Activated CD4-positive, alpha-beta T cell treated with anti-CD3 and anti-CD28 coated beads, Interleukin-2, amount 50 U/mL, for 4 hours (primary cell): ENCODE data around the gene SLC25A4.
"Not testable (repeated sequence)": the region's sequence is repeated elsewhere in the genome, so short reads cannot be mapped to it uniquely, and the experiment has no call there.

Experiments used
- DNase-seq, 2 experiments: peaks; one replicate each; pipeline ENCODE4 v3.0.0-alpha.2; 2020

SLC25A4 gene

DNA sequence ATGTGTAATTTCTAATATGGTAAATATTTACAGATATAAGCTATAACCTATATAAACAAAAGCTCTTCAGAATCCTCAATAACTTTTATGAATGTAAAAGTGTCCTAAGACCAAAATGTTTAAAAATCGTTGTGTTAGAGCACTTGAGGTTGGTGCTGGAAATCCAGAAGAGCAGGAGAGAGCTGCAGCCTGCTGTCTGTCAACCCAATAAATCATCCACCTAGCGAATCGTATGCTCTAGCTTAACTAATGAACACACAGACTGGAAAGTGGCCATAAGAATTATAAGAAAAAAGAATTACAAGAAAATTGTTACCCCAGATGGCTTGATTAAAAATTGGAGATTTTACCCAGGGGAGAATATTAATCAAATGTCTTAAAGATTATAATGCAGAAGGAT, 43.7 kb downstream of the SLC25A4 start:
- DNase-seq = no peak

DNA sequence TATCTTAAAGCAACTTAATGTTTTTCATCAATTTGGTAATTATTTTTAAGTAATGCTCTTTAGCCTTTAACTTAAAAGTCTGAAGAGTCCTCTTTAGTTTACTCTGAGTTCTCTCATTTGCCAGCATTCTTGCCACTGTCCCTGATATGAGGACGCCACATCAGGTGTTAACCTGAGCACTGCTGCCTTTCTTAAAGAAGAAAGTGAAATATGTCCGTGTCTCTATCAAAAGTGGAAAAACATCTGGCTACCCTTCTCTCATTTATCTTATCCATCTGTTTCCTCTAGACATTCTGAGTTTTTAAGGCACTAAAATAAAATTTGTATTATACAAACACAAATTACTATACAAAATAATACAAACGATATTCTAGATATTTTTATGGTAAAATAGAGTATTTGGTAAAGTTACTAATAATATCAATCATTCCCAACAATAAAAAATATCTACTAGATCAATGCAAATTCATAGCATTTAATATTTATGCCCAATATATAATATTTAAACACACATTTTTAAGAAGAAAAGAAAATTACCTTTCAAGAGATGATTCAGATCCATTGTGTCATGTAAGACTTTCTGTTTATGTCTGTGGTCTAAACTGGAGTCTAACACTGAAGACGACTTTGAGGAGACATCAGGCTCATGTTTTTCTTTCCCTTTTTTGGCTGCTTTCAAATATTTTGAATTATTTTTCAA, 46.7 kb downstream of the SLC25A4 start:
- no peak for DNase-seq

DNA sequence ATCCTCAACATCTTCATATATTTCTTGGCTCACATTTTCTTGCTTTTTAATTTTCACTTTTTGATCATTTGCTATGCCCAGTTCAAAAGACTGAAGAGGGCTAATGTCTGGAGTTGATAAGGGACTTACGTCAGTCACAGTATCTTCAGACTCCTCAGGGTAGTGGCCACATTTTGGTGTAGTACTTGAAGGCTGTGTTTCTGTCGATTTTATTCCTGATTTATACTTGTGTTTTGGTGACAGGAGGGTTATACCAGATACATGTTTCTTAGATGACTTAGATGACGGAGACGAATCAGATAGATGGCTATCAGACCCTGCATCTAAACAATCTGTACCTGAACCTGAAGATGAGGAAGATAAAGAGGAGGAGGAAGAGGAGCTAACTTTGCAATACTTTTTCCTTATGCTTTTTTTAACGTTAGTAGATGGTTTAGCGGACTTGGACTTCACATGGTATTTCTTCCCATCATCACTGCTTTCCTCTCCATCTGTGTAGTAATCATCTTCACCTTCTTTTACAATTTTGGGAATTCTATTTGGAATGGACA, 47.3 kb downstream of the SLC25A4 start:
- DNase-seq = no peak

DNA sequence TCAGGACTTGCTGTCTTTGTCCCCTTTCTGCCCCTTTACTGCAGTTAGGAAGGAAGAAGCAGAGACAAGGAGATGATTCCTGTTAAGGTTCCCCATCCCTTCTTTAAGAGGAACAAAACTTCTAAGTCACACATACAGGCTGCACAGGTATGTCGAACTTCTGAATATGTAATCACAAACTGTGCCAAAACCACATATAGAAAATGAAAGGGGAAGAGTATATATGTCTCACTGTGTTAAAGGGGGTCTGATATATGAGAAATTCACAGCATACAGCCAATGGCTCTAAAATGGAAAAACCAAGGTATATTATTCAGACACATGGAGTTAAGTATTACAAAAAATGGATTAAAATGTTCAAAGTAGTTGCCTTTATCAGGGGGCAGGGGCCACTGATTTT, 49.0 kb downstream of the SLC25A4 start:
- DNase-seq = no peak

DNA sequence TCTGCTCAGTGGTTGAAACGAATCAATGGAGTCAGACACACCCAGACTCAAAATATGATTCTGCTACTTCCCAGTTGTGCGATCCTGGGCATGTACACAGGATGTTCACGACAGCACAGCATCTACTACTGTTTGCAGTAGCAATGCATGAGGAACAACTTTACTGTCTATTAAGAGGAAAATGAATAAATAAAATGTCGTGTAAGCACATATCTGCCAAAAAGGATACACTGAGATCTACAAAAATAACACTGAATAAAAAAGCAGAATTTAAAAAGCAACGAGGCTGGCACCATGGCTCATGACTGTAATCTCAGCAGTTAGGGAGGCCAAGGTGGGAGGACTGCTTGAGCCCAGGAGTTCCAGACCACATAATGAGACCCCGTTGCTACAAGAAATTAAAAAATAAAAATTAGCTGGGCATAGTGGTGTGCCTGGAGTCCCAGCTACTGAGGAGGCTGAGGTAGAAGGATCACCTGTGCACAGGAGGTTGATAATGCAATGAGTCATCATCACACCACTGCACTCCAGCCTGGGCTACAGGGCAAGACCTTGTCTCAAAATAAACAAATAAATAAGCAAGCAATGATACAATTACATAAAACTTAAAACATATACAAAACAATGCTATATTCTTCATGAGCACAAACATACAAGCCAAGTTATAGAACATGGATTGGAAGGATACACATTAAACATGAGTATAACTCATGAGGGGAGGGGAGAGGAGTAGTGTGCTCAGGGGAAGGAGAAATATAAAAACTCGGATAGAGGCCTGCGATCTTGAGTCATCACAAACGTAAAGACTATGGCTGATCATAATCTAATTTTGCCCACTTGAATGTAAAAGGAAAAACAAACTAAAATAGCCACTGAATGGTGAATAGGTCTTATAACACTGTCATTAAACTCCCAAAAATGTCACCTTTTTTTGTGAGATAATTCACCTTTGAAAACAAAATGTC, 52.1 kb downstream of the SLC25A4 start:
- no peak for DNase-seq

DNA sequence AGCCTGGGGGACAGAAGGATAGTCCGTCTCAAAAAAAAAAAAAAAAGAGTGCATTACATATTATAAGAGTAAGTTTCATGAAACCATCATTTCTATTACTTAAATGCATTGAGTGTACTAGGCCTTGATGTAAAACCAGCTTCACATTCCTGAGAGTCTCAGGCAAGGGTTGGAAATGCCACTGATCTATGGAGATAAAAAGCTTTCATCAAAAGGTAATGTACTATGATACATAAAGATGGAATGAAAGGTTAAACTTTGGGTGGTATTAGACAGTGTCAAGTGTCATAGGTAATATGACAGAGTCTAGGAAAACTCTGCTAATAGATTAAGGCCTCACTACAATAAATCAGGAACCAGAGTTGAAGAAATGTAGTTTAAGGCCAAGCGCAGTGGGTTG, 53.4 kb downstream of the SLC25A4 start:
- DNase-seq = no peak

DNA sequence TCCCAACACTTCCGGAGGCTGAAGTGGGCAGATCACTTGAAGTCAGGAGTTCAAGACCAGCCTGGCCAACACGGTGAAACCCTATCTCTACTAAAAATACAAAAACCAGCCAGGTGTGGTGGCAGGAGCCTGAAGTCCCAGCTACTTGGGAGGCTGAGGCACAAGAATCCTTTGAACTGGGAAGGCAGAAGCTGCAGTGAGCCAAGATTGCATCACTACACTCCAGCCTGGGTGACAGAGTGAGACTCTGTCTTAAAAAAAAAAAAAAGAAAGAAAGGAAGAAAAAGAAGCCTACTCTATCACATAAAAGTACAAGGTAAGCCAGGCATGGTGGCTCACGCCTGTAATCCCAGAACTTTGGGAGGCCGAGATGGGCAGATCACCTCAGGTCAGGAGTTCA, 55.1 kb downstream of the SLC25A4 start:
- not testable (repeated sequence) for DNase-seq
